K562 (cell line): ENCODE data around the gene BRD7. TPM values are rescaled to one million over a fixed set of nuclear protein-coding genes. Genes with fewer than 3 reads are reported as not detected.

Experiments used
- L3MBTL2 ChIP-seq: fragments of 450-650 bp; IDR thresholded peaks from 2 replicates; pipeline ENCODE4 v1.6.1; 2016; ENCODE audit warnings: mild to moderate bottlenecking, moderate library complexity
- MEF2A ChIP-seq: IDR thresholded peaks from 2 replicates; pipeline ENCODE4 v1.6.1; 2011; ENCODE audit warnings: low read depth, mild to moderate bottlenecking, low read length, moderate library complexity; ENCODE audit not compliant: control insufficient read depth
- ZNF398 ChIP-seq: fragments of 250-450 bp; sonication (Bioruptor Pico); IDR thresholded peaks from 2 replicates; pipeline ENCODE4 v1.8.0; 2021; ENCODE audit warnings: moderate library complexity, mild to moderate bottlenecking, inconsistent platforms
- ZSCAN29 ChIP-seq: fragments of 450-650 bp; IDR thresholded peaks from 2 replicates; pipeline ENCODE4 v1.6.1; 2017
- polyA plus RNA-seq, 8 experiments: library from polyadenylated mRNA; depleted of rRNA in 4 of 8; stranded (reverse) in 5 of 8; unstranded in 3 of 8; fragments of >200 nt; fragmentation: Nextera tagmentation in 2 of 8; fragmentation: Illumina TruSeq in 1 of 8; extraction: Ambion mirVana in 2 of 8; extraction: Trizol in 1 of 8; gene quantifications; 2 replicates each; pipeline versions ENCODE4 v1.2.1 to v1.2.3, GENCODE V29; 2011 to 2014; ENCODE audit warnings: inconsistent platforms in 1 of 8, missing spikeins in 1 of 8
- total RNA-seq, 7 experiments: library from RNA; depleted of rRNA in 6 of 7; stranded (reverse); fragments of >200 nt in 6 of 7; fragmentation: Illumina TruSeq in 2 of 7; extraction: Trizol in 2 of 7; gene quantifications; 2 replicates each; pipeline versions ENCODE4 v1.2.1 to v1.2.3, GENCODE V29; 2011 to 2021; ENCODE audit warnings: low replicate concordance in 1 of 7
- TF ChIP-seq, protein P1 (sequence below): sonication (generic); formaldehyde crosslinking; IDR thresholded peaks from 2 replicates; pipeline ENCODE4 v1.8.0; 2023; ENCODE audit warnings: mild to moderate bottlenecking, missing genetic modification reagents

Gene BRD7
- total and polyA plus RNA-seq, 9 of the 15 experiments (the other 6 are each of a cell fraction or from before 2014, with no cell fraction given) = 20.6 to 101 (median 68.7) TPM

DNA sequence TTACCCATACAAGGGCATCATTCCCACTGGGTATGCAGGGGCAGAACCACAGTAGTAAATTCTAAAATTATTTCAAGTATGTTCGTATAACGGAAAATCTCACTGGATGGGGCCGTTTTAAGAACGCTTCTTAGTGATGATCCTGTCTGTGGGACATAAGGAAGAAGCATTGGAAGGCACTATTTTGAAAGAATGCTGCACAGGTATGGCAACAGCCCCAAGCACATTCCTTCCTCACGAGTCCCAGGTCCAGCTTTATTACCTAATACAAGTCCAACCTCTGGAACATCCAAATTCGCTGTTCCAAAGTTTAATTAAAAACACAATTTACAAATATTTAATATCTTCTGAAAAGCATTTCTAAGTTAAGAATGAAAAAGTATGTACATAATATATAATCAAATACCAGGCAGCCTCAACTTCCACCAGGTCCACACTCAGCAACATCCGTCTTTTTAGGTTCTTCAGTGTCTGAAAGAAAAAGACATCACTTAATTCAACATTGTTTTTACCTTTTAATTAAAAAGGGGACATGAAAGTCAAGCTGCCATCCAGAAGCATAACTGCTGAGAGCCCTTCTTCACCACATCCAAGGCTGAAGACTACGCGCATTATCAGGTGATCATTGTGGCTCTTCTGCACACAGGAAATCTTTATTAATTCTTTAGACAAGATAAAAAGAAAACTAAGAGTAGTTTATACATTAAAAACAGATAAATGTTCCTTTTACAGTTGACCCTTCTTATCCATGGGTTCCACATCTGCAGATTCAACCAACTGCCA lies 49.8 kb downstream of the BRD7 start (continued):
- TF ChIP-seq L3MBTL2 (no peak), ZNF398 (CRISPR knock-in tag) (no peak), MEF2A (no peak), ZSCAN29 (no peak)
- TF ChIP-seq, protein P1, sequence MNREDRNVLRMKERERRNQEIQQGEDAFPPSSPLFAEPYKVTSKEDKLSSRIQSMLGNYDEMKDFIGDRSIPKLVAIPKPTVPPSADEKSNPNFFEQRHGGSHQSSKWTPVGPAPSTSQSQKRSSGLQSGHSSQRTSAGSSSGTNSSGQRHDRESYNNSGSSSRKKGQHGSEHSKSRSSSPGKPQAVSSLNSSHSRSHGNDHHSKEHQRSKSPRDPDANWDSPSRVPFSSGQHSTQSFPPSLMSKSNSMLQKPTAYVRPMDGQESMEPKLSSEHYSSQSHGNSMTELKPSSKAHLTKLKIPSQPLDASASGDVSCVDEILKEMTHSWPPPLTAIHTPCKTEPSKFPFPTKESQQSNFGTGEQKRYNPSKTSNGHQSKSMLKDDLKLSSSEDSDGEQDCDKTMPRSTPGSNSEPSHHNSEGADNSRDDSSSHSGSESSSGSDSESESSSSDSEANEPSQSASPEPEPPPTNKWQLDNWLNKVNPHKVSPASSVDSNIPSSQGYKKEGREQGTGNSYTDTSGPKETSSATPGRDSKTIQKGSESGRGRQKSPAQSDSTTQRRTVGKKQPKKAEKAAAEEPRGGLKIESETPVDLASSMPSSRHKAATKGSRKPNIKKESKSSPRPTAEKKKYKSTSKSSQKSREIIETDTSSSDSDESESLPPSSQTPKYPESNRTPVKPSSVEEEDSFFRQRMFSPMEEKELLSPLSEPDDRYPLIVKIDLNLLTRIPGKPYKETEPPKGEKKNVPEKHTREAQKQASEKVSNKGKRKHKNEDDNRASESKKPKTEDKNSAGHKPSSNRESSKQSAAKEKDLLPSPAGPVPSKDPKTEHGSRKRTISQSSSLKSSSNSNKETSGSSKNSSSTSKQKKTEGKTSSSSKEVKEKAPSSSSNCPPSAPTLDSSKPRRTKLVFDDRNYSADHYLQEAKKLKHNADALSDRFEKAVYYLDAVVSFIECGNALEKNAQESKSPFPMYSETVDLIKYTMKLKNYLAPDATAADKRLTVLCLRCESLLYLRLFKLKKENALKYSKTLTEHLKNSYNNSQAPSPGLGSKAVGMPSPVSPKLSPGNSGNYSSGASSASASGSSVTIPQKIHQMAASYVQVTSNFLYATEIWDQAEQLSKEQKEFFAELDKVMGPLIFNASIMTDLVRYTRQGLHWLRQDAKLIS = no peak
